ENCODE results near the gene TP73. TPM values are rescaled to one million over a fixed set of nuclear protein-coding genes. Genes with fewer than 3 reads are reported as not detected.

Gene TP73
- total RNA-seq, 8 experiments from 2014 or later, result 0.27 to 2.0 (median 0.83) TPM

GRCh38 chr1:3776231-3776961 is 124.1 kb downstream of the TP73 start:
- no peak for ATAC-seq (replicated peaks in 6 of 8)
- peaks cover 29 to 47% of the 10 kb centered on the region in 2 donors for H3K4me1 ChIP-seq (replicated peaks in 1 of 2)
- in situ Hi-C loops (cut with MboI; ENCODE audit: low pct_unique_long_range_greater_than_20kb in 2 of 9, low sequenced_read_pairs in 9 of 9, unreplicated experiment in 9 of 9), result no loop called here
- H3K27ac ChIP-seq, result peak overlapping the region in 1 of 2 donors; percentile 36
- H3K4me3 ChIP-seq, result no peak overlapping the region
- WGBS, 10 experiments, result 88 to 93% (median 90%) methylated on average over 2 to 14 of the region's 21 CpGs; no CpG with 5 or more reads in 6 of the 10 experiments

DNA sequence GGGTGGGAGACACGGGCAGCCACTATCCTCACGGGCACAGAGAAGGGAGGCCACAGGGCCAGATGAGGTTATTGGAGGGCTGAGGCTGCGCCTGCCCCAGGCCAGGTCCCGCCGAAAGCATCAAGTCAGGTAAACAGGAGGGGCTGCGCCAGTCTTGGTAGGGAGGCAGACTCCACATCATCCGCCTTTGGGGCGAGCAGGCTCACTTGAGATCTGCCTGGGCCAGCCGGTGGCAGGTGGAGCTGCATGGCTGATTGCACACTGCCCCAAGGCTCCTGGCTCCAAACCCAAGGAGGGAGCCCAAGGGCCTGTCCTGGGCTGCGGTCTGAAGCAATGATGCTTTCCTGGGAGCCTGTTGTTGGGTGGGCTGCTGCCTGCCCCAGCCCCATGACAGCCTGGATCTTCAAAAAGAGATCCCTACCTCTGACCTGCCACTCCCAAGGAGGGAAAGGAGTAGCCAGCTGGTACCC is 124.8 kb downstream of the TP73 start:
- WGBS, 10 experiments, result 80 to 100% (median 100%) methylated on average over 1 to 2 of the region's 10 CpGs; no CpG with 5 or more reads in 7 of the 10 experiments
- H3K27ac ChIP-seq, result no peak overlapping the region
- ATAC-seq (replicated peaks in 6 of 8), result no peak
- in situ Hi-C loops (cut with MboI; ENCODE audit: low pct_unique_long_range_greater_than_20kb in 2 of 9, low sequenced_read_pairs in 9 of 9, unreplicated experiment in 9 of 9), result no loop called here
- H3K4me1 ChIP-seq (replicated peaks in 1 of 2), result peaks cover 21 to 40% of the 10 kb centered on the region in 2 donors
- H3K4me3 ChIP-seq, result no peak overlapping the region

GRCh38 chr1:3777647-3778589 is 125.6 kb downstream of the TP73 start:
- Histone ChIP-seq H3K27ac (no peak overlapping the region), H3K4me3 (no peak overlapping the region), H3K4me1 (replicated peaks in 1 of 2) (peaks cover 21 to 36% of the 10 kb centered on the region in 2 donors)
- in situ Hi-C loops (cut with MboI; ENCODE audit: low pct_unique_long_range_greater_than_20kb in 2 of 9, low sequenced_read_pairs in 9 of 9, unreplicated experiment in 9 of 9), result no loop called here
- WGBS, 10 experiments, result 80 to 88% (median 83%) methylated on average over 1 to 6 of the region's 20 CpGs; no CpG with 5 or more reads in 6 of the 10 experiments
- no peak for ATAC-seq (replicated peaks in 6 of 8)

DNA sequence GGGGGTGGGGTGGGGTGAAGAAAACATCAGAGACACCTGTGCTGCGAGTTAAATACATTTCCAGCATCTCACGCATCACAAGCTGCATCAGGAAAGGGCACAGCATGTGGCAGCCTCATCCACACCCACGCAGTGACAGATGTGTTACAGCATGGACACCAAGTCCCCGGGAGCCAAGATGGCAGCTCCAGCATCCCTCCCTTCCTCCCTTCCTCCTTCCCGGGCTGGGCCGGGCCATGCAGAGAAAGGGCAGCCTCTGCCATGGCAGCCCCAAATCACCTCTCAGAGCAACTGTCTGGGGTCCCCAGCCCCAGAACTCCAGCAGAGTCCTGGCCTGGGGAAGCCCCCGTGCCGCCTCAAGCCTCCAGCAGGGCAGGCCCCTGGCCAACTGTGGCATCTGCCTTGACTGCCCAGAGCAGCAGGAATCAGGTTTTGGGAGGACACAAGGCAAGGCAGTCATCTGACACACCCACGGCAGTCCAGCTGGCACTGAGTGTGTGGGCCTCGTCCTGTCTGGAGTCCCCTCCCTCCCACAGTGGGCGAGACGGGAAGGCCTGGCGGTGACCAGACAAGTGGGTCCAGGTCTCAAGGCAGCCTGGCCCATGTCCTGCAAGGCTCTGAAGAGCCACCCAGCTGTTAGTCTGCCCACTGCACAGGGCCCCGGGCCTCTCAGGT is 126.4 kb downstream of the TP73 start:
- H3K4me3 ChIP-seq, result no peak overlapping the region
- ATAC-seq (replicated peaks in 6 of 8), result no peak
- WGBS, 10 experiments, result 33 to 100% (median 80%) methylated on average over 1 to 5 of the region's 14 CpGs; no CpG with 5 or more reads in 3 of the 10 experiments
- H3K27ac ChIP-seq, result no peak overlapping the region
- in situ Hi-C loops (cut with MboI; ENCODE audit: low pct_unique_long_range_greater_than_20kb in 2 of 9, low sequenced_read_pairs in 9 of 9, unreplicated experiment in 9 of 9), result no loop called here
- H3K4me1 ChIP-seq (replicated peaks in 1 of 2), result peaks cover 21 to 28% of the 10 kb centered on the region in 2 donors

DNA sequence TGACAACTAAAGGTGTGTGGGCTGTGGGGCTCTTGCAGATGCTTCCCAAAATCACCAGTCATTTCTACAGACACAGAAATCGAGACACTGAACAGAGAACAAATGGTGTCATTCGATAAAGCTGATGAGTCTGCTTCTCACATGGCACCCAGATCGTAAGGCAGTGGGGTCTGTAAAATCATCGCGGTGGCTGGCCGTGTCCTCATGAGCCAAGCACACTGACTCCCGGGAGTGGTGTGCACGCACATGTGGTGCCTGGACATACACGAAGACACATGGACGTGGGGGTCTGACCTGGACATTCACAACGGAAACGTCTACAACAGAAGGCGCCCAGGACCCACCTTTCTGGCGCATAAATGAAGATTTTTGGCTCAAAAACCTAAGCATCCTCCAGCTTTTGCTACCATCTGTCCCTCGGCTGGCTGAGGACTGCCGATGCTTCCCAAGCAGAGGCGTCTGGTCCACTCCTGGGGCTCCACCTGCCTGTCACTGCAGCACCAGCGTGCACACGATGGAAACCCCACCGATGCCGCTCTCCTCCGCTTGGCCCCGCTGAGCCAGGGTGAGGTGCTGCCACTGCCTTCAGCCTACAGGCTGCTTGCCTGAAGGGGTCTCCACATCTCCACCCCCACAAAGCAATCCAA is 127.1 kb downstream of the TP73 start:
- 67 to 100% (median 88%) methylated on average over 1 to 19 of the region's 23 CpGs; no CpG with 5 or more reads in 2 of the 10 experiments for WGBS, 10 experiments
- no peak for ATAC-seq (replicated peaks in 6 of 8)
- in situ Hi-C loops (cut with MboI; ENCODE audit: low pct_unique_long_range_greater_than_20kb in 2 of 9, low sequenced_read_pairs in 9 of 9, unreplicated experiment in 9 of 9), result no loop called here
- peaks cover 17 to 21% of the 10 kb centered on the region in 2 donors for H3K4me1 ChIP-seq (replicated peaks in 1 of 2)
- H3K4me3 ChIP-seq, result no peak overlapping the region
- no peak overlapping the region for H3K27ac ChIP-seq

- no peak for ATAC-seq (replicated peaks in 6 of 8)
- H3K27ac ChIP-seq, result no peak overlapping the region
- in situ Hi-C loops (cut with MboI; ENCODE audit: low pct_unique_long_range_greater_than_20kb in 2 of 9, low sequenced_read_pairs in 9 of 9, unreplicated experiment in 9 of 9), result no loop called here
- H3K4me3 ChIP-seq, result no peak overlapping the region
- WGBS, 10 experiments, result 76 to 95% (median 88%) methylated on average over 1 to 18 of the region's 20 CpGs; no CpG with 5 or more reads in 1 of the 10 experiments
- H3K4me1 ChIP-seq (replicated peaks in 1 of 2), result peaks cover 11 to 15% of the 10 kb centered on the region in 2 donors
Observed at GRCh38 chr1:3779912-3780416, 127.6 kb downstream of the TP73 start.

GRCh38 chr1:3780901-3781300 is 128.6 kb downstream of the TP73 start:
- no peak overlapping the region for H3K27ac ChIP-seq
- 71 to 100% (median 87%) methylated on average over 1 to 17 of the region's 21 CpGs; no CpG with 5 or more reads in 3 of the 10 experiments for WGBS, 10 experiments
- ATAC-seq (replicated peaks in 6 of 8), result no peak
- peaks cover 2 to 6% of the 10 kb centered on the region in 2 donors for H3K4me1 ChIP-seq (replicated peaks in 1 of 2)
- in situ Hi-C loops (cut with MboI; ENCODE audit: low pct_unique_long_range_greater_than_20kb in 2 of 9, low sequenced_read_pairs in 9 of 9, unreplicated experiment in 9 of 9), result no loop called here
- no peak overlapping the region for H3K4me3 ChIP-seq

- Histone ChIP-seq H3K27ac (no peak overlapping the region), H3K4me3 (no peak overlapping the region), H3K4me1 (replicated peaks in 1 of 2) (peaks cover 0 to 2% of the 10 kb centered on the region in 2 donors)
- no peak for ATAC-seq (replicated peaks in 6 of 8)
- in situ Hi-C loops (cut with MboI; ENCODE audit: low pct_unique_long_range_greater_than_20kb in 2 of 9, low sequenced_read_pairs in 9 of 9, unreplicated experiment in 9 of 9), result no loop called here
- WGBS, 10 experiments, result 87 to 100% (median 95%) methylated on average over 1 to 29 of the region's 30 CpGs; no CpG with 5 or more reads in 2 of the 10 experiments
Observed at GRCh38 chr1:3783651-3784474, 131.5 kb downstream of the TP73 start.

DNA sequence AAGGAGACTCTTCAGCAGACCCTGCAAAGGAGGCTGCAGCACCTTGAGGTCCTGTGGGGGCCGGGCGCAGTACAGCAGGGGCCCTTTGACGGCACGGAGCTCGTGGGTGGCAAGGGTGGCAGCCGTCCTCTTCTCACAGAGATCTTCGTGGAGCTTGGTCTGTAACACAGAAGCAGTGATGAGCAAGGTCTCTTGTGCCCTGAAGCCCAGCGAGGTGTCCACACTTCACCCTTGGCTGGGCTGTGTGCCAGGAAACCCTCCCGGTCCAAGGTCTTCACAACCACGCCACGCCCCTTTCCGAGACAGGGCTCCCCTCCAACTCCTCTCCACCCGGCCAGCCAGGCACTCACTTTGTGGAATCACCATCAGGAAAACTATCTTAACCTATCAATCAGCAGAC is 132.7 kb downstream of the TP73 start:
- in situ Hi-C loops (cut with MboI; ENCODE audit: low pct_unique_long_range_greater_than_20kb in 2 of 9, low sequenced_read_pairs in 9 of 9, unreplicated experiment in 9 of 9), result no loop called here
- peaks cover 0 to 2% of the 10 kb centered on the region in 2 donors for H3K4me1 ChIP-seq (replicated peaks in 1 of 2)
- H3K4me3 ChIP-seq, result no peak overlapping the region
- no peak overlapping the region for H3K27ac ChIP-seq
- WGBS, 10 experiments, result 40 to 100% (median 85%) methylated on average over 1 to 11 of the region's 13 CpGs; no CpG with 5 or more reads in 4 of the 10 experiments
- no peak for ATAC-seq (replicated peaks in 6 of 8)

- ATAC-seq (replicated peaks in 6 of 8), result no peak
- in situ Hi-C loops (cut with MboI; ENCODE audit: low pct_unique_long_range_greater_than_20kb in 2 of 9, low sequenced_read_pairs in 9 of 9, unreplicated experiment in 9 of 9), result no loop called here
- H3K4me3 ChIP-seq, result no peak overlapping the region
Observed at GRCh38 chr1:3785456-3786157, 133.3 kb downstream of the TP73 start.

More at GRCh38 chr1:3785456-3786157, 133.3 kb downstream of the TP73 start:
- WGBS, 10 experiments, result 60 to 94% (median 75%) methylated on average over 3 to 14 of the region's 14 CpGs; no CpG with 5 or more reads in 3 of the 10 experiments
- Histone ChIP-seq H3K4me1 (replicated peaks in 1 of 2) (peaks cover 0 to 2% of the 10 kb centered on the region in 2 donors), H3K27ac (no peak overlapping the region)
